Non-pigmented ciliary epithelial cell (primary cell): ENCODE data around the gene XIRP2.
"Not testable (repeated sequence)": the region's sequence is repeated elsewhere in the genome, so short reads cannot be mapped to it uniquely, and the experiment has no call there.

Source experiments
- DNase-seq: peaks from one replicate; pipeline ENCODE4 v3.0.0-alpha.2; 2010; ENCODE audit warnings: low read depth

The XIRP2 gene

GRCh38 chr2:166932032-166932431 is 43.8 kb downstream of the XIRP2 start:
- DNase-seq: no peak

GRCh38 chr2:166934817-166935216 is 46.5 kb downstream of the XIRP2 start:
- no peak for DNase-seq

- no peak for DNase-seq
These were observed 54.1 kb downstream of the XIRP2 start for GRCh38 chr2:166942377-166942776.

- DNase-seq: no peak
These were observed 56.6 kb downstream of the XIRP2 start for GRCh38 chr2:166944909-166945308.

GRCh38 chr2:166957686-166958085 is 69.4 kb downstream of the XIRP2 start:
- no peak for DNase-seq

GRCh38 chr2:166958986-166959481 is 70.8 kb downstream of the XIRP2 start:
- no peak for DNase-seq

GRCh38 chr2:166959556-166959955 is 71.3 kb downstream of the XIRP2 start:
- no peak for DNase-seq

- DNase-seq: no peak
These were observed 72.5 kb downstream of the XIRP2 start for GRCh38 chr2:166960702-166961270.

GRCh38 chr2:166961933-166962332 is 73.7 kb downstream of the XIRP2 start:
- DNase-seq: no peak

GRCh38 chr2:166969486-166969885 is 81.2 kb downstream of the XIRP2 start:
- DNase-seq: no peak

- no peak for DNase-seq
These were observed 83.7 kb downstream of the XIRP2 start for GRCh38 chr2:166972002-166972401.

GRCh38 chr2:166972418-166972817 is 84.1 kb downstream of the XIRP2 start:
- no peak for DNase-seq

- DNase-seq: no peak
These were observed 95.9 kb downstream of the XIRP2 start for GRCh38 chr2:166984188-166984587.

GRCh38 chr2:166984797-166985196 is 96.5 kb downstream of the XIRP2 start:
- DNase-seq: no peak

GRCh38 chr2:166994588-166995336 is 106.5 kb downstream of the XIRP2 start:
- no peak for DNase-seq

GRCh38 chr2:166996465-166996864 is 108.2 kb downstream of the XIRP2 start:
- no peak for DNase-seq

- DNase-seq: no peak
These were observed 112.9 kb downstream of the XIRP2 start for GRCh38 chr2:167001165-167001564.

GRCh38 chr2:167005096-167005495 is 116.8 kb downstream of the XIRP2 start:
- no peak for DNase-seq

GRCh38 chr2:167013227-167013626 is 124.9 kb downstream of the XIRP2 start:
- peak; percentile 13 for DNase-seq

GRCh38 chr2:167015806-167016205 is 127.5 kb downstream of the XIRP2 start:
- DNase-seq: no peak

GRCh38 chr2:167017021-167017420 is 128.7 kb downstream of the XIRP2 start:
- DNase-seq: no peak

GRCh38 chr2:167018590-167018989 is 130.3 kb downstream of the XIRP2 start:
- no peak for DNase-seq

GRCh38 chr2:167028503-167028902 is 140.2 kb downstream of the XIRP2 start:
- DNase-seq: no peak

- not testable (repeated sequence) for DNase-seq
These were observed 146.7 kb downstream of the XIRP2 start for GRCh38 chr2:167034976-167035375.
